Measurements from ENCODE around the gene TEX10. TPM values are rescaled to one million over a fixed set of nuclear protein-coding genes. Genes with fewer than 3 reads are reported as not detected.
"Not testable (repeated sequence)": the region's sequence is repeated elsewhere in the genome, so short reads cannot be mapped to it uniquely, and the experiment has no call there.

TEX10 gene
- total and polyA plus RNA-seq, 2 donors (not counting 1 experiment from before 2014, with no cell fraction given): 23.6 to 24.9 TPM

- no peak overlapping the region for H3K4me3 ChIP-seq (replicated peaks in 1 of 4; ENCODE audit: control extremely low read depth in 1 of 4, insufficient read depth in 1 of 4, low read depth in 3 of 4, low read length in 4 of 4)
- no peaks in the 10 kb centered on the region for H3K79me2 ChIP-seq (ENCODE audit: control insufficient read depth, insufficient read depth, low read length)
- TF ChIP-seq CTCF (conservative IDR thresholded peaks at IDR 0.05 in 1 of 2, IDR thresholded peaks at IDR 0.05 in 1 of 2; ENCODE audit: low read depth in 1 of 2, low read length in 2 of 2): no peak
- TF ChIP-seq EZH2 (IDR thresholded peaks at IDR 0.05; ENCODE audit: low read length, missing control alignments): no peak
- H3K27me3 ChIP-seq (ENCODE audit: control insufficient read depth, insufficient read depth, low read length): no peaks in the 10 kb centered on the region
- H2AFZ ChIP-seq (ENCODE audit: low read length): no peak overlapping the region
- H3K9ac ChIP-seq (ENCODE audit: insufficient read depth, low read length): no peak overlapping the region
- no peak overlapping the region for H3K27ac ChIP-seq (ENCODE audit: insufficient read depth, low read length)
- no peaks in the 10 kb centered on the region for H3K9me3 ChIP-seq (ENCODE audit: control insufficient read depth, insufficient read depth, low read depth, low read length)
- H3K4me1 ChIP-seq (ENCODE audit: control insufficient read depth, extremely low read depth, insufficient read depth, low read length): no peaks in the 10 kb centered on the region
- H3K4me2 ChIP-seq (ENCODE audit: extremely low read depth, insufficient read depth, low read length): no peak overlapping the region
- no peaks in the 10 kb centered on the region for H3K36me3 ChIP-seq (ENCODE audit: control insufficient read depth, insufficient read depth, low read length)
- H4K20me1 ChIP-seq (ENCODE audit: control insufficient read depth, extremely low read depth, insufficient read depth, low read length): no peaks in the 10 kb centered on the region
- DNase-seq (ENCODE audit: low read depth in 2 of 2): no peak
Measured at GRCh38 chr9:100396769-100397168, 44.0 kb upstream of the TEX10 start.

GRCh38 chr9:100394816-100395215 lies 42.1 kb upstream of the TEX10 start:
- TF ChIP-seq EZH2 (IDR thresholded peaks at IDR 0.05; ENCODE audit: low read length, missing control alignments) (no peak), CTCF (conservative IDR thresholded peaks at IDR 0.05 in 1 of 2, IDR thresholded peaks at IDR 0.05 in 1 of 2; ENCODE audit: low read depth in 1 of 2, low read length in 2 of 2) (no peak)
- no peak overlapping the region for H3K4me3 ChIP-seq (replicated peaks in 1 of 4; ENCODE audit: control extremely low read depth in 1 of 4, insufficient read depth in 1 of 4, low read depth in 3 of 4, low read length in 4 of 4)
- no peak overlapping the region for H3K4me2 ChIP-seq (ENCODE audit: extremely low read depth, insufficient read depth, low read length)
- H4K20me1 ChIP-seq (ENCODE audit: control insufficient read depth, extremely low read depth, insufficient read depth, low read length): no peaks in the 10 kb centered on the region
- no peaks in the 10 kb centered on the region for H3K9me3 ChIP-seq (ENCODE audit: control insufficient read depth, insufficient read depth, low read depth, low read length)
- no peaks in the 10 kb centered on the region for H3K27me3 ChIP-seq (ENCODE audit: control insufficient read depth, insufficient read depth, low read length)
- H3K79me2 ChIP-seq (ENCODE audit: control insufficient read depth, insufficient read depth, low read length): no peaks in the 10 kb centered on the region
- no peak overlapping the region for H2AFZ ChIP-seq (ENCODE audit: low read length)
- H3K36me3 ChIP-seq (ENCODE audit: control insufficient read depth, insufficient read depth, low read length): no peaks in the 10 kb centered on the region
- no peak overlapping the region for H3K9ac ChIP-seq (ENCODE audit: insufficient read depth, low read length)
- H3K27ac ChIP-seq (ENCODE audit: insufficient read depth, low read length): no peak overlapping the region
- H3K4me1 ChIP-seq (ENCODE audit: control insufficient read depth, extremely low read depth, insufficient read depth, low read length): no peaks in the 10 kb centered on the region
- peak in 1 of 2 donors; percentile 27 for DNase-seq (ENCODE audit: low read depth in 2 of 2)

DNA sequence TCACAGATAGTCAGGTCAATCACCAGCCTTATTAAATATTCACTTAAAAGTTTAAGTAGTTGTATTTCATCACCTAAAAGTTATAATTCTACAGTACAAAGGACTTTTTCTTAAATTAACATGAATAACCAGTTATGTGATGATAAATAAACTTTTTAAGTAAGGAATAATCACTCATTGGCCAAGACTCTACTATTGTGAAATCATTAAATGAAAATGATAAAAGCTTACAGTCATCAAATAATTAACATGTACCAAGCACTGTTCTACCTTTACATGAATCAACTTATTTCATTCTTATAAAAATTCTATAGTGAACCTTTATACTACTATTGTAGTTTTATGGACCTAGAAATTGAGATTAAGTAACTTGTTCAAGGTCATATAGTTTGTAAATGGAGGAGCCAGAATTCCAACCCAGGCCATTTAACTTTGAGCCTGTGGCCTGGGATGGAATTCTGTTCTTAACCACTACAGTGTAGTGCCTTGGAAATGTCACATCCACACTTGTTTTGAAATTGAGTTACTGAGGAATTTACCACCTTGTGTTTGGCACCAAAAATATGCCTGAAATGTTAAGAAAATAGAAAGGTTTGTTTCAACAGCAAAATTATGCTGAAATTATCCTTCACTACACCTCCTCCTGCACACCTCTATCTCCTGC lies 41.4 kb upstream of the TEX10 start:
- TF ChIP-seq EZH2 (IDR thresholded peaks at IDR 0.05; ENCODE audit: low read length, missing control alignments): no peak
- no peaks in the 10 kb centered on the region for H3K79me2 ChIP-seq (ENCODE audit: control insufficient read depth, insufficient read depth, low read length)
- no peaks in the 10 kb centered on the region for H3K9me3 ChIP-seq (ENCODE audit: control insufficient read depth, insufficient read depth, low read depth, low read length)
- H3K36me3 ChIP-seq (ENCODE audit: control insufficient read depth, insufficient read depth, low read length): no peaks in the 10 kb centered on the region
- DNase-seq (ENCODE audit: low read depth in 2 of 2): peak in 1 of 2 donors; percentile 21
- no peaks in the 10 kb centered on the region for H3K4me1 ChIP-seq (ENCODE audit: control insufficient read depth, extremely low read depth, insufficient read depth, low read length)
- H3K4me3 ChIP-seq (replicated peaks in 1 of 4; ENCODE audit: control extremely low read depth in 1 of 4, insufficient read depth in 1 of 4, low read depth in 3 of 4, low read length in 4 of 4): no peak overlapping the region
- H3K27me3 ChIP-seq (ENCODE audit: control insufficient read depth, insufficient read depth, low read length): no peaks in the 10 kb centered on the region
- no peak overlapping the region for H3K4me2 ChIP-seq (ENCODE audit: extremely low read depth, insufficient read depth, low read length)
- H2AFZ ChIP-seq (ENCODE audit: low read length): no peak overlapping the region
- no peak overlapping the region for H3K27ac ChIP-seq (ENCODE audit: insufficient read depth, low read length)
- H3K9ac ChIP-seq (ENCODE audit: insufficient read depth, low read length): no peak overlapping the region
- no peaks in the 10 kb centered on the region for H4K20me1 ChIP-seq (ENCODE audit: control insufficient read depth, extremely low read depth, insufficient read depth, low read length)

GRCh38 chr9:100392989-100393388 lies 40.2 kb upstream of the TEX10 start:
- not testable (repeated sequence) for H4K20me1 ChIP-seq (ENCODE audit: control insufficient read depth, extremely low read depth, insufficient read depth, low read length); H3K36me3 ChIP-seq (ENCODE audit: control insufficient read depth, insufficient read depth, low read length); DNase-seq (ENCODE audit: low read depth in 2 of 2); H3K79me2 ChIP-seq (ENCODE audit: control insufficient read depth, insufficient read depth, low read length); H3K4me3 ChIP-seq (replicated peaks in 1 of 4; ENCODE audit: control extremely low read depth in 1 of 4, insufficient read depth in 1 of 4, low read depth in 3 of 4, low read length in 4 of 4); H3K27me3 ChIP-seq (ENCODE audit: control insufficient read depth, insufficient read depth, low read length); H3K4me2 ChIP-seq (ENCODE audit: extremely low read depth, insufficient read depth, low read length); H3K9me3 ChIP-seq (ENCODE audit: control insufficient read depth, insufficient read depth, low read depth, low read length); H3K9ac ChIP-seq (ENCODE audit: insufficient read depth, low read length); H2AFZ ChIP-seq (ENCODE audit: low read length); H3K27ac ChIP-seq (ENCODE audit: insufficient read depth, low read length); H3K4me1 ChIP-seq (ENCODE audit: control insufficient read depth, extremely low read depth, insufficient read depth, low read length)
